ENCODE measurements around the gene EHMT1. TPM values are rescaled to one million over a fixed set of nuclear protein-coding genes. Genes with fewer than 3 reads are reported as not detected.

The EHMT1 gene
- total RNA-seq, 1 donor from 2014 or later, result 52.3 TPM

- DNase-seq, result no peak
These were observed 210.6 kb downstream of the EHMT1 start for GRCh38 chr9:137829260-137829996.

- no peak for DNase-seq
These were observed 213.4 kb downstream of the EHMT1 start for GRCh38 chr9:137832191-137832700.

GRCh38 chr9:137832830-137833590 lies 214.2 kb downstream of the EHMT1 start:
- DNase-seq, result no peak

GRCh38 chr9:137833721-137834613 lies 215.2 kb downstream of the EHMT1 start:
- DNase-seq, result no peak

GRCh38 chr9:137834846-137835546 lies 216.2 kb downstream of the EHMT1 start:
- DNase-seq, result no peak

GRCh38 chr9:137836151-137836830 lies 217.5 kb downstream of the EHMT1 start:
- DNase-seq, result no peak

- no peak for DNase-seq
These were observed 218.0 kb downstream of the EHMT1 start for GRCh38 chr9:137836831-137837241.

GRCh38 chr9:137837345-137838278 lies 218.8 kb downstream of the EHMT1 start:
- no peak for DNase-seq

GRCh38 chr9:137838576-137838975 lies 219.8 kb downstream of the EHMT1 start:
- DNase-seq, result no peak

GRCh38 chr9:137843355-137843754 lies 224.6 kb downstream of the EHMT1 start:
- no peak for DNase-seq

- no peak for DNase-seq
These were observed 232.9 kb downstream of the EHMT1 start for GRCh38 chr9:137851516-137852267.

GRCh38 chr9:137853392-137853995 lies 234.7 kb downstream of the EHMT1 start:
- DNase-seq, result no peak

- no peak for DNase-seq
These were observed 241.6 kb downstream of the EHMT1 start for GRCh38 chr9:137860361-137860760.

- DNase-seq, result no peak
These were observed 246.9 kb downstream of the EHMT1 start for GRCh38 chr9:137865581-137866145.

- no peak for DNase-seq
These were observed 247.7 kb downstream of the EHMT1 start for GRCh38 chr9:137866226-137867141.

GRCh38 chr9:137870432-137870831 lies 251.6 kb downstream of the EHMT1 start:
- DNase-seq, result no peak

- no peak for DNase-seq
These were observed 253.5 kb downstream of the EHMT1 start for GRCh38 chr9:137872296-137872695.
